ENCODE results near the gene TM9SF3.

Gene TM9SF3

DNA sequence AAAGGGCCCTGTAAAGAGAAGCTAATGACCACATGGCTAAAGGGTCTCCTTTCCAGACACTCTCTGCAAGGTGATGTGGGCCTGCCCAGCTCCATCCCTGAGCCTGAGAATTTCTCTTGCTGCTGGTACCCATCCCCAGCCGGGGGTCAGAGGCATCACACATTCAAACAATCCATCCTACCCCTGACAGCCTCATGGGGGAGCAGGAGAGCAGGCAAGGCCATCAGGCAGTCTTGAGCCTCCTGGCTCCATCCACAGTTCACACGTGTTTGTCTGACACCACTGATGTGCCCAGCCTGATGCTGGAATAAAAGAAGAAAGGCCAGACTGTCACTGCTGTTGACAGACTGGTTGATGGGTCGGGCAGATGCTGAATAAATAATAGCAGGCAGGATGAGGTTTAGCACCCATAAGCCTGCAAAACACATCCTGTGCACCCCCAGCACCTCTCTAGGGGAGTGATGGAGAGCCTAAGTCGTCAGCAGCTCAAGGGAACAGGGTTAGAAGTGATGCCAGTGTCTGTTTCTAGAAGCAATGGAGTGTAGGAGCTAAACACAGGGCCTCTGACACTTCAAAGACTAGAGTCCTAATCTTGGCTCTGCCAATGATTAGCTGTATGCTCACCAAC is 116.6 kb downstream of the TM9SF3 start:
- Histone ChIP-seq H3K4me3 (ENCODE audit: extremely low read depth, insufficient read depth, low read length, poor library complexity, severe bottlenecking) (no peak overlapping the region), H3K9me3 (ENCODE audit: control insufficient read depth, low read length) (no peaks in the 10 kb centered on the region), H3K36me3 (ENCODE audit: control insufficient read depth, insufficient read depth, low read length) (no peaks in the 10 kb centered on the region), H3K27ac (ENCODE audit: low read depth, low read length, severe bottlenecking) (no peak overlapping the region), H3K4me1 (ENCODE audit: control insufficient read depth, insufficient read depth, low read length, poor library complexity, severe bottlenecking) (no peaks in the 10 kb centered on the region)
- whole genome bisulfite sequencing, 2 experiments (ENCODE audit: insufficient coverage in 2 of 2): 33 to 43% methylated on average over 1 to 2 of the region's 4 CpGs

DNA sequence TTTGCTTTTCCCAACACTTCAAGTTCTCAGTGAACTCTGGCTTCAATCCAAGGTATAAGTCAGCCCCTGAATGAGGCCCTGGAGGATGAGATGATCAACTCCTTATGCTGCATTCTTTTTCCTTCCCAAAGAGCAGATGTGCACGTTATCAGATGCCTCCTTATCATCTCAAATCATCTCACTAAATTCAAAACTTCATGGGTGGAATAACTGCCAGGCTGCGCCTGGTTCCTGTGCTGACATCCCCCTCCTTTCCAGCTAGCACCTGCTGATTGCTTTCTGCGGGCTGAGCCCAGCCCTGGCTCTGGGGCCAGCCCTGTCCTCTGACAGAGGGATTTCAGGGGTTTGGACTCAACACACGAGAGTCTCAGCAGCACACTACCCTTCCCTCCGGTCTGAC is 118.0 kb downstream of the TM9SF3 start:
- no peaks in the 10 kb centered on the region for H3K4me1 ChIP-seq (ENCODE audit: control insufficient read depth, insufficient read depth, low read length, poor library complexity, severe bottlenecking)
- H3K9me3 ChIP-seq (ENCODE audit: control insufficient read depth, low read length): no peaks in the 10 kb centered on the region
- no peak overlapping the region for H3K27ac ChIP-seq (ENCODE audit: low read depth, low read length, severe bottlenecking)
- WGBS, 2 experiments (ENCODE audit: insufficient coverage in 2 of 2): 67 to 68% methylated on average over 3 to 5 of the region's 5 CpGs
- no peak overlapping the region for H3K4me3 ChIP-seq (ENCODE audit: extremely low read depth, insufficient read depth, low read length, poor library complexity, severe bottlenecking)
- H3K36me3 ChIP-seq (ENCODE audit: control insufficient read depth, insufficient read depth, low read length): no peaks in the 10 kb centered on the region

Data from mesodermal cell (in vitro differentiated cells).